Neural cell (in vitro differentiated cells): ENCODE results near the gene CHST11. TPM values are rescaled to one million over a fixed set of nuclear protein-coding genes. Genes with fewer than 3 reads are reported as not detected.

Experiments used
- H2AFZ ChIP-seq: fragments of 200-600, 300-800 bp; sonication (generic), shearing (Covaris generic); 2 replicates; pipeline ENCODE4 v1.6.0; 2014; ENCODE audit warnings: low read depth, mild to moderate bottlenecking, antibody characterized with exemption, low read length, moderate library complexity
- H3F3A ChIP-seq: fragments of 200-600 bp; shearing (Covaris generic); 2 replicates; pipeline ENCODE4 v1.6.1; 2016; ENCODE audit warnings: mild to moderate bottlenecking, moderate library complexity, mixed read lengths, antibody characterized with exemption, low read length; ENCODE audit not compliant: insufficient read depth, poor library complexity, severe bottlenecking
- H3K27ac ChIP-seq: fragments of 200-600, 300-800 bp; sonication (generic), shearing (Covaris generic); 2 replicates; pipeline ENCODE4 v1.5.1; 2014; ENCODE audit warnings: mild to moderate bottlenecking, low read length, moderate library complexity
- H3K27me3 ChIP-seq: fragments of 300-800, 200-600 bp; sonication (generic), shearing (Covaris generic); 2 replicates; pipeline ENCODE4 v1.6.0; 2014; ENCODE audit warnings: mild to moderate bottlenecking, low read depth, low read length, moderate library complexity; ENCODE audit not compliant: insufficient read depth
- H3K36me3 ChIP-seq: fragments of 300-800, 200-600 bp; sonication (generic), shearing (Covaris generic); 2 replicates; pipeline ENCODE4 v1.5.1; 2014; ENCODE audit warnings: mild to moderate bottlenecking, antibody characterized with exemption, low read length, moderate library complexity; ENCODE audit not compliant: insufficient read depth
- H3K4me2 ChIP-seq: fragments of 300-800, 200-600 bp; sonication (generic), shearing (Covaris generic); 2 replicates; pipeline ENCODE4 v1.6.0; 2014; ENCODE audit warnings: mild to moderate bottlenecking, low read length
- H3K4me3 ChIP-seq: fragments of 300-800, 200-600 bp; sonication (generic), shearing (Covaris generic); 2 replicates; pipeline ENCODE4 v1.5.1; 2014; ENCODE audit warnings: mild to moderate bottlenecking, low read length, moderate library complexity
- H3K79me2 ChIP-seq: fragments of 200-600 bp; shearing (Covaris generic); replicated peaks from 2 replicates; pipeline ENCODE4 v1.6.0; 2014; ENCODE audit warnings: mild to moderate bottlenecking, low read length, moderate library complexity; ENCODE audit not compliant: insufficient read depth
- H3K9ac ChIP-seq: fragments of 300-800, 200-600 bp; sonication (generic), shearing (Covaris generic); 2 replicates; pipeline ENCODE4 v1.6.1; 2016; ENCODE audit warnings: mild to moderate bottlenecking, low read length, mixed read lengths
- H3K9me2 ChIP-seq: fragments of 200-600 bp; shearing (Covaris generic); 2 replicates; pipeline ENCODE4 v1.6.1; 2016; ENCODE audit warnings: mild to moderate bottlenecking, low read length, mixed read lengths; ENCODE audit not compliant: insufficient read depth
- H3K9me3 ChIP-seq: fragments of 200-600, 300-800 bp; sonication (generic), shearing (Covaris generic); 2 replicates; pipeline ENCODE4 v1.6.1; 2016; ENCODE audit warnings: mild to moderate bottlenecking, mixed run types, low read length, moderate library complexity, mixed read lengths
- H4K20me1 ChIP-seq: fragments of 200-600 bp; shearing (Covaris generic); 2 replicates; pipeline ENCODE4 v1.6.1; 2016; ENCODE audit warnings: mild to moderate bottlenecking, mixed run types; ENCODE audit not compliant: insufficient read depth
- CTCF ChIP-seq: fragments of 450-650 bp; IDR thresholded peaks from 2 replicates; pipeline ENCODE4 v1.5.1; 2014; ENCODE audit warnings: antibody characterized with exemption, mild to moderate bottlenecking, moderate library complexity; ENCODE audit not compliant: poor library complexity, severe bottlenecking
- EP300 ChIP-seq: fragments of 450-650 bp; conservative IDR thresholded peaks from 2 replicates; pipeline ENCODE4 v1.6.1; 2014; ENCODE audit warnings: antibody characterized with exemption, mild to moderate bottlenecking, moderate library complexity; ENCODE audit not compliant: poor library complexity, severe bottlenecking
- EZH2 ChIP-seq: fragments of 200-600, 300-800 bp; shearing (Covaris generic), sonication (generic); IDR thresholded peaks from 2 replicates; pipeline ENCODE4 v1.6.1; 2014; ENCODE audit warnings: antibody characterized with exemption, low read length, borderline replicate concordance, mild to moderate bottlenecking; ENCODE audit not compliant: insufficient read depth, poor library complexity, severe bottlenecking
- MXI1 ChIP-seq: fragments of 450-650 bp; conservative IDR thresholded peaks from 2 replicates; pipeline ENCODE4 v1.6.1; 2014; ENCODE audit warnings: antibody characterized with exemption, mild to moderate bottlenecking; ENCODE audit not compliant: poor library complexity, severe bottlenecking
- POLR2AphosphoS5 ChIP-seq: IDR thresholded peaks from 2 replicates; pipeline ENCODE4 v1.6.1; 2012
- RAD21 ChIP-seq: fragments of 450-650 bp; conservative IDR thresholded peaks from 2 replicates; pipeline ENCODE4 v1.6.1; 2014; ENCODE audit warnings: antibody characterized with exemption, mild to moderate bottlenecking, moderate library complexity
- SMC3 ChIP-seq: fragments of 450-650 bp; conservative IDR thresholded peaks from 2 replicates; pipeline ENCODE4 v1.6.1; 2014; ENCODE audit warnings: antibody characterized with exemption, mild to moderate bottlenecking, moderate library complexity; ENCODE audit not compliant: poor library complexity
- TAF1 ChIP-seq: IDR thresholded peaks from 2 replicates; pipeline ENCODE4 v1.6.1; 2012; ENCODE audit warnings: low read depth
- polyA plus RNA-seq: library from polyadenylated mRNA; depleted of rRNA; stranded (reverse); fragments of >200 nt; gene quantifications from 2 replicates; pipeline ENCODE4 v1.2.3, GENCODE V29; 2014
- TF ChIP-seq, protein P1 (sequence below): IDR thresholded peaks from 2 replicates; pipeline ENCODE4 v1.6.1; 2012; ENCODE audit warnings: borderline replicate concordance

Gene CHST11
- polyA plus RNA-seq, 1 donor from 2014 or later = 15.0 TPM

- no peak overlapping the region for H3K4me2 ChIP-seq
- no peaks in the 10 kb centered on the region for H3K9me3 ChIP-seq
- no peaks in the 10 kb centered on the region for H3K36me3 ChIP-seq
- no peak overlapping the region for H3K9ac ChIP-seq
- TF ChIP-seq RAD21 (no peak), TAF1 (no peak), MXI1 (no peak), EP300 (no peak), SMC3 (no peak), CTCF (no peak), EZH2 (no peak), POLR2AphosphoS5 (no peak)
- TF ChIP-seq, protein P1, sequence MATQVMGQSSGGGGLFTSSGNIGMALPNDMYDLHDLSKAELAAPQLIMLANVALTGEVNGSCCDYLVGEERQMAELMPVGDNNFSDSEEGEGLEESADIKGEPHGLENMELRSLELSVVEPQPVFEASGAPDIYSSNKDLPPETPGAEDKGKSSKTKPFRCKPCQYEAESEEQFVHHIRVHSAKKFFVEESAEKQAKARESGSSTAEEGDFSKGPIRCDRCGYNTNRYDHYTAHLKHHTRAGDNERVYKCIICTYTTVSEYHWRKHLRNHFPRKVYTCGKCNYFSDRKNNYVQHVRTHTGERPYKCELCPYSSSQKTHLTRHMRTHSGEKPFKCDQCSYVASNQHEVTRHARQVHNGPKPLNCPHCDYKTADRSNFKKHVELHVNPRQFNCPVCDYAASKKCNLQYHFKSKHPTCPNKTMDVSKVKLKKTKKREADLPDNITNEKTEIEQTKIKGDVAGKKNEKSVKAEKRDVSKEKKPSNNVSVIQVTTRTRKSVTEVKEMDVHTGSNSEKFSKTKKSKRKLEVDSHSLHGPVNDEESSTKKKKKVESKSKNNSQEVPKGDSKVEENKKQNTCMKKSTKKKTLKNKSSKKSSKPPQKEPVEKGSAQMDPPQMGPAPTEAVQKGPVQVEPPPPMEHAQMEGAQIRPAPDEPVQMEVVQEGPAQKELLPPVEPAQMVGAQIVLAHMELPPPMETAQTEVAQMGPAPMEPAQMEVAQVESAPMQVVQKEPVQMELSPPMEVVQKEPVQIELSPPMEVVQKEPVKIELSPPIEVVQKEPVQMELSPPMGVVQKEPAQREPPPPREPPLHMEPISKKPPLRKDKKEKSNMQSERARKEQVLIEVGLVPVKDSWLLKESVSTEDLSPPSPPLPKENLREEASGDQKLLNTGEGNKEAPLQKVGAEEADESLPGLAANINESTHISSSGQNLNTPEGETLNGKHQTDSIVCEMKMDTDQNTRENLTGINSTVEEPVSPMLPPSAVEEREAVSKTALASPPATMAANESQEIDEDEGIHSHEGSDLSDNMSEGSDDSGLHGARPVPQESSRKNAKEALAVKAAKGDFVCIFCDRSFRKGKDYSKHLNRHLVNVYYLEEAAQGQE = no peak
- H3K27me3 ChIP-seq = no peaks in the 10 kb centered on the region
- no peaks in the 10 kb centered on the region for H3K9me2 ChIP-seq
- H2AFZ ChIP-seq = no peak overlapping the region
- H3K27ac ChIP-seq = no peak overlapping the region
- peaks cover 34% of the 10 kb centered on the region for H3K79me2 ChIP-seq
- H3F3A ChIP-seq = no peaks in the 10 kb centered on the region
- H3K4me3 ChIP-seq = no peak overlapping the region
- H4K20me1 ChIP-seq = no peaks in the 10 kb centered on the region
Observed at GRCh38 chr12:104469066-104469465, 12.3 kb downstream of the CHST11 start.

GRCh38 chr12:104469523-104469922 lies 12.8 kb downstream of the CHST11 start:
- TF ChIP-seq, protein P1 = no peak
- TF ChIP-seq RAD21 = no peak
- TF ChIP-seq EP300 = no peak
- no peak for TF ChIP-seq TAF1
- TF ChIP-seq SMC3 = no peak
- no peak for TF ChIP-seq CTCF
- no peak for TF ChIP-seq MXI1
- no peak for TF ChIP-seq POLR2AphosphoS5
- no peak for TF ChIP-seq EZH2
- Histone ChIP-seq H3K27me3 (no peaks in the 10 kb centered on the region), H3K27ac (no peak overlapping the region), H3K79me2 (peaks cover 30% of the 10 kb centered on the region), H3K36me3 (no peaks in the 10 kb centered on the region), H3F3A (no peaks in the 10 kb centered on the region), H2AFZ (no peak overlapping the region), H3K9me2 (no peaks in the 10 kb centered on the region), H3K9ac (no peak overlapping the region), H3K4me3 (no peak overlapping the region), H4K20me1 (no peaks in the 10 kb centered on the region), H3K9me3 (no peaks in the 10 kb centered on the region), H3K4me2 (no peak overlapping the region)
